ENCODE data around the gene RAVER2. TPM values are rescaled to one million over a fixed set of nuclear protein-coding genes. Genes with fewer than 3 reads are reported as not detected.

The RAVER2 gene
- total and polyA plus RNA-seq, 10 of the 15 experiments (the other 5 are each of a cell fraction or from before 2014, with no cell fraction given): 0.09 to 0.59 (median 0.41) TPM; not detected in 2

- TF ChIP-seq E2F4 (IDR thresholded peaks at IDR 0.05; ENCODE audit: low read depth, low read length) (no peak), ATF7 (IDR thresholded peaks at IDR 0.05; ENCODE audit: low read depth) (peak; percentile 88), SREBF1 (IDR thresholded peaks at IDR 0.05; ENCODE audit: low read length) (peak; percentile 80), NFXL1 (IDR thresholded peaks at IDR 0.05; ENCODE audit: borderline replicate concordance) (no peak), RELA (IDR thresholded peaks at IDR 0.05; ENCODE audit: borderline replicate concordance, partially characterized antibody) (no peak), ETV6 (conservative IDR thresholded peaks at IDR 0.05 in 1 of 2, IDR thresholded peaks at IDR 0.05 in 1 of 2; ENCODE audit: borderline replicate concordance in 1 of 2, low read depth in 1 of 2) (peak in 1 of 2 experiments; percentile 99; a peak in 2 of 4 replicates), MTA3 (IDR thresholded peaks at IDR 0.05; ENCODE audit: borderline replicate concordance, low read length) (peak; percentile 95; the same call in 1 of the 2 replicates), MEF2B (IDR thresholded peaks at IDR 0.05; ENCODE audit: partially characterized antibody, poor library complexity, severe bottlenecking) (peak; percentile 83), RELB (IDR thresholded peaks at IDR 0.05; ENCODE audit: low read depth) (peak; percentile 80; the same call in 1 of the 2 replicates), HDAC2 (IDR thresholded peaks at IDR 0.05) (no peak), HCFC1 (IDR thresholded peaks at IDR 0.05; ENCODE audit: low read length) (no peak), BACH1 (IDR thresholded peaks at IDR 0.05; ENCODE audit: borderline replicate concordance) (peak; percentile 92; the same call in 1 of the 2 replicates), NKRF (conservative IDR thresholded peaks at IDR 0.05) (no peak), ESRRA (IDR thresholded peaks at IDR 0.05; ENCODE audit: low read length) (no peak), ELK1 (IDR thresholded peaks at IDR 0.05; ENCODE audit: low read depth, low read length) (0 out of 2 replicates have a peak, but pooled peaks have one; percentile 22), CTCF (IDR thresholded peaks at IDR 0.05 in 2 of 3, conservative IDR thresholded peaks at IDR 0.05 in 1 of 3; ENCODE audit: control insufficient read depth in 2 of 3, extremely low read depth in 1 of 3, insufficient read depth in 1 of 3, low read depth in 3 of 3, low read length in 3 of 3) (no peak), KAT2A (conservative IDR thresholded peaks at IDR 0.05; ENCODE audit: control insufficient read depth, low read depth, low read length) (no peak), MYC (IDR thresholded peaks at IDR 0.05; ENCODE audit: insufficient read depth, insufficient read length, insufficient replicate concordance, low read length, severe bottlenecking) (no peak), ZNF384 (IDR thresholded peaks at IDR 0.05; ENCODE audit: borderline replicate concordance, low read depth, low read length) (no peak)
Observed at GRCh38 chr1:64864018-64864940, 119.4 kb downstream of the RAVER2 start (continued).

Data from GM12878 (cell line).